Activated CD8-positive, alpha-beta memory T cell treated with anti-CD3 and anti-CD28 coated beads for 36 hours (primary cell): ENCODE measurements around the gene KRTAP19-7. TPM values are rescaled to one million over a fixed set of nuclear protein-coding genes. Genes with fewer than 3 reads are reported as not detected.

Experiments
- CTCF ChIA-PET: fragments of 350-600 bp; sonication (Branson Sonifier 250); formaldehyde crosslinking; loops from one replicate; lab custom pipeline; 2021; ENCODE audit warnings: antibody characterized with exemption; lab: Charles Lee
- POLR2A ChIA-PET: fragments of 350-600 bp; sonication (Branson Sonifier 250); formaldehyde crosslinking; loops from one replicate; lab custom pipeline; 2021; ENCODE audit warnings: antibody characterized with exemption; lab: Charles Lee
- total RNA-seq, 2 experiments: library from RNA; stranded (reverse); gene quantifications; one replicate each; pipeline ENCODE4 v1.2.3, GENCODE V29; 2021

KRTAP19-7 gene
- total RNA-seq = not detected

GRCh38 chr21:30561264-30561895 lies at the start of gene KRTAP19-7:
KRTAP19-7 (minus strand) TSS chr21:30561314; CDS start chr21:30561289, 25 bp downstream.
- POLR2A ChIA-PET = no interaction called here
- CTCF ChIA-PET = no interaction called here

GRCh38 chr21:30605968-30606367 lies 44.9 kb upstream of the KRTAP19-7 start:
- CTCF ChIA-PET = no interaction called here
- POLR2A ChIA-PET = no interaction called here

GRCh38 chr21:30600787-30601186 lies 39.7 kb upstream of the KRTAP19-7 start, which contains the start of gene KRTAP22-1:
KRTAP22-1 (plus strand) TSS chr21:30601087.
- CTCF ChIA-PET = no interaction called here
- POLR2A ChIA-PET = no interaction called here

GRCh38 chr21:30598802-30599201 lies 37.7 kb upstream of the KRTAP19-7 start, which contains the start of gene KRTAP6-2:
KRTAP6-2 (minus strand) TSS chr21:30598902; CDS start chr21:30598874, 28 bp downstream.
- POLR2A ChIA-PET = no interaction called here
- CTCF ChIA-PET = no interaction called here

- CTCF ChIA-PET = no interaction called here
- POLR2A ChIA-PET = no interaction called here
Measured at GRCh38 chr21:30592140-30592539, 31.0 kb upstream of the KRTAP19-7 start, which contains the start of gene KRTAP6-3. KRTAP6-3 (plus strand) TSS chr21:30592440; CDS start chr21:30592446, 6 bp downstream.

GRCh38 chr21:30590297-30590696 lies 29.2 kb upstream of the KRTAP19-7 start, which contains the start of gene KRTAP22-2:
KRTAP22-2 (minus strand) TSS chr21:30590397.
- ChIA-PET POLR2A (no interaction called here), CTCF (no interaction called here)

GRCh38 chr21:30582870-30583269 lies 21.8 kb upstream of the KRTAP19-7 start:
- CTCF ChIA-PET = no interaction called here
- POLR2A ChIA-PET = no interaction called here

- ChIA-PET POLR2A (no interaction called here), CTCF (no interaction called here)
Measured at GRCh38 chr21:30580132-30580531, 19.0 kb upstream of the KRTAP19-7 start.

- POLR2A ChIA-PET = no interaction called here
- CTCF ChIA-PET = no interaction called here
Measured at GRCh38 chr21:30579346-30579745, 18.2 kb upstream of the KRTAP19-7 start.

- CTCF ChIA-PET = no interaction called here
- POLR2A ChIA-PET = no interaction called here
Measured at GRCh38 chr21:30577766-30578165, 16.7 kb upstream of the KRTAP19-7 start.

- CTCF ChIA-PET = no interaction called here
- POLR2A ChIA-PET = no interaction called here
Measured at GRCh38 chr21:30567617-30568016, 6.5 kb upstream of the KRTAP19-7 start.

GRCh38 chr21:30563630-30564029 lies 2.5 kb upstream of the KRTAP19-7 start:
- CTCF ChIA-PET = no interaction called here

GRCh38 chr21:30563072-30563471 lies 2.0 kb upstream of the KRTAP19-7 start:
- CTCF ChIA-PET = no interaction called here
- POLR2A ChIA-PET = no interaction called here

More at GRCh38 chr21:30563630-30564029, 2.5 kb upstream of the KRTAP19-7 start:
- POLR2A ChIA-PET = no interaction called here

- ChIA-PET CTCF (no interaction called here), POLR2A (no interaction called here)
Measured at GRCh38 chr21:30561957-30562356, 843 bp upstream of the KRTAP19-7 start.

- ChIA-PET CTCF (no interaction called here), POLR2A (no interaction called here)
Measured at GRCh38 chr21:30555095-30555494, 6.0 kb downstream of the KRTAP19-7 start.

GRCh38 chr21:30552782-30553181 lies 8.3 kb downstream of the KRTAP19-7 start:
- POLR2A ChIA-PET = no interaction called here
- CTCF ChIA-PET = no interaction called here

- ChIA-PET POLR2A (no interaction called here), CTCF (no interaction called here)
Measured at GRCh38 chr21:30541764-30542163, 19.4 kb downstream of the KRTAP19-7 start, which contains the start of gene KRTAP19-6. KRTAP19-6 (minus strand) TSS chr21:30541864; CDS start chr21:30541833, 31 bp downstream.

- ChIA-PET POLR2A (no interaction called here), CTCF (no interaction called here)
Measured at GRCh38 chr21:30518876-30519275, 42.2 kb downstream of the KRTAP19-7 start.

GRCh38 chr21:30515681-30516080 lies 45.4 kb downstream of the KRTAP19-7 start:
- POLR2A ChIA-PET = no interaction called here
- CTCF ChIA-PET = no interaction called here
